Transverse colon (tissue), 3 donors: ENCODE data around the gene YWHAH.

Source experiments
- CTCF ChIP-seq, 5 experiments: fragments of 200-600 bp in 3 of 5; fragments of 450-650 bp in 2 of 5; sonication (generic) in 3 of 5; IDR thresholded peaks; 1 replicate in 2 of 5; 2 replicates in 3 of 5; pipeline ENCODE4 v1.5.1; 2016 to 2017; ENCODE audit warnings: antibody characterized with exemption in 5 of 5, inconsistent platforms in 3 of 5, mild to moderate bottlenecking in 2 of 5, moderate library complexity in 1 of 5
- EP300 ChIP-seq: sonication (generic); formaldehyde crosslinking; IDR thresholded peaks from one replicate; pipeline ENCODE4 v1.6.1; 2017; ENCODE audit warnings: antibody characterized with exemption, low read depth
- POLR2A ChIP-seq: fragments of 450-650 bp; IDR thresholded peaks from one replicate; pipeline ENCODE4 v1.6.1; 2016; ENCODE audit warnings: antibody characterized with exemption, mild to moderate bottlenecking, moderate library complexity

- TF ChIP-seq CTCF (IDR thresholded peaks at IDR 0.05) (no peak), POLR2A (no peak), EP300 (no peak)
Measured at GRCh38 chr22:31911565-31912406, 32.5 kb upstream of the YWHAH start.
